ENCODE measurements around the gene TRPC1. TPM values are rescaled to one million over a fixed set of nuclear protein-coding genes. Genes with fewer than 3 reads are reported as not detected.

TRPC1 gene
- total RNA-seq, 2 experiments from 2014 or later = 3.1 to 4.2 TPM

- ATAC-seq (ENCODE audit: poor library complexity) (no peak), DNase-seq (no peak)
- no peak overlapping the region for H3K4me3 ChIP-seq (ENCODE audit: low read length)
- no peaks in the 10 kb centered on the region for H3K36me3 Mint-ChIP-seq (ENCODE audit: low read depth)
- POLR2A ChIA-PET = no interaction called here
- H3K4me3 Mint-ChIP-seq = no peak overlapping the region
- no peak for TF ChIP-seq CTCF (IDR thresholded peaks at IDR 0.05)
- intact Hi-C loops (cut with DNase I, micrococcal nuclease) = no loop called here
- H3K9me3 ChIP-seq (ENCODE audit: control insufficient read depth in 1 of 2, insufficient read depth in 1 of 2, low read length in 2 of 2) = no peaks in the 10 kb centered on the region
- H3K4me1 ChIP-seq (ENCODE audit: insufficient read depth, low read length) = no peaks in the 10 kb centered on the region
- no peaks in the 10 kb centered on the region for H3K4me1 Mint-ChIP-seq (ENCODE audit: low read depth)
- no peaks in the 10 kb centered on the region for H3K27me3 ChIP-seq (ENCODE audit: control insufficient read depth in 1 of 2, insufficient read depth in 2 of 2, low read length in 2 of 2)
- H3K36me3 ChIP-seq (ENCODE audit: insufficient read depth, low read length) = no peaks in the 10 kb centered on the region
- CTCF ChIA-PET = interaction anchor here (0.6 to 1.1 kb wide), 2 partner anchors 26 to 103 kb away, joined by 3 read pairs; no protein-coding TSS in a partner anchor
- no peaks in the 10 kb centered on the region for H3K9me3 Mint-ChIP-seq
- no peak overlapping the region for H3K27ac Mint-ChIP-seq
- no peaks in the 10 kb centered on the region for H3K27me3 Mint-ChIP-seq
- H3K27ac ChIP-seq (ENCODE audit: low read depth in 1 of 2, low read length in 2 of 2) = no peak overlapping the region
Observed at GRCh38 chr3:142694225-142694624, 29.6 kb upstream of the TRPC1 start.

- Mint-ChIP-seq H3K27ac (no peak overlapping the region), H3K4me3 (no peak overlapping the region), H3K27me3 (no peaks in the 10 kb centered on the region), H3K4me1 (ENCODE audit: low read depth) (no peaks in the 10 kb centered on the region), H3K9me3 (no peaks in the 10 kb centered on the region), H3K36me3 (ENCODE audit: low read depth) (no peaks in the 10 kb centered on the region)
- Histone ChIP-seq H3K9me3 (ENCODE audit: control insufficient read depth in 1 of 2, insufficient read depth in 1 of 2, low read length in 2 of 2) (no peaks in the 10 kb centered on the region), H3K4me3 (ENCODE audit: low read length) (no peak overlapping the region), H3K27ac (ENCODE audit: low read depth in 1 of 2, low read length in 2 of 2) (no peak overlapping the region), H3K4me1 (ENCODE audit: insufficient read depth, low read length) (no peaks in the 10 kb centered on the region), H3K36me3 (ENCODE audit: insufficient read depth, low read length) (no peaks in the 10 kb centered on the region), H3K27me3 (ENCODE audit: control insufficient read depth in 1 of 2, insufficient read depth in 2 of 2, low read length in 2 of 2) (no peaks in the 10 kb centered on the region)
- POLR2A ChIA-PET = no interaction called here
- CTCF ChIA-PET = no interaction called here
- ATAC-seq (ENCODE audit: poor library complexity) (no peak), DNase-seq (no peak)
- TF ChIP-seq CTCF (IDR thresholded peaks at IDR 0.05) = no peak
- intact Hi-C loops (cut with DNase I, micrococcal nuclease) = no loop called here
Observed at GRCh38 chr3:142705198-142705597, 18.6 kb upstream of the TRPC1 start.

GRCh38 chr3:142706321-142707127 lies 17.3 kb upstream of the TRPC1 start:
- Mint-ChIP-seq H3K4me3 (no peak overlapping the region), H3K36me3 (ENCODE audit: low read depth) (no peaks in the 10 kb centered on the region), H3K4me1 (ENCODE audit: low read depth) (no peaks in the 10 kb centered on the region), H3K9me3 (no peaks in the 10 kb centered on the region), H3K27me3 (no peaks in the 10 kb centered on the region), H3K27ac (no peak overlapping the region)
- no peaks in the 10 kb centered on the region for H3K9me3 ChIP-seq (ENCODE audit: control insufficient read depth in 1 of 2, insufficient read depth in 1 of 2, low read length in 2 of 2)
- POLR2A ChIA-PET = no interaction called here
- H3K27ac ChIP-seq (ENCODE audit: low read depth in 1 of 2, low read length in 2 of 2) = no peak overlapping the region
- no peaks in the 10 kb centered on the region for H3K36me3 ChIP-seq (ENCODE audit: insufficient read depth, low read length)
- H3K27me3 ChIP-seq (ENCODE audit: control insufficient read depth in 1 of 2, insufficient read depth in 2 of 2, low read length in 2 of 2) = no peaks in the 10 kb centered on the region
- intact Hi-C loops (cut with DNase I, micrococcal nuclease) = no loop called here
- no peak for DNase-seq
- ATAC-seq (ENCODE audit: poor library complexity) = no peak
- no peaks in the 10 kb centered on the region for H3K4me1 ChIP-seq (ENCODE audit: insufficient read depth, low read length)
- CTCF ChIA-PET = interaction anchor here (1.0 kb wide), 1 partner anchor 22 kb away, joined by 3 read pairs; no protein-coding TSS in a partner anchor
- TF ChIP-seq CTCF (IDR thresholded peaks at IDR 0.05) = no peak
- H3K4me3 ChIP-seq (ENCODE audit: low read length) = no peak overlapping the region

Data from CD4-positive, alpha-beta T cell (primary cell).